NCI-H82 (cell line): ENCODE data around the gene CHN2.

Experiments used
- DNase-seq: peaks from one replicate; lab custom pipeline; 2025; lab: John Stamatoyannopoulos, UW

CHN2 gene

DNA sequence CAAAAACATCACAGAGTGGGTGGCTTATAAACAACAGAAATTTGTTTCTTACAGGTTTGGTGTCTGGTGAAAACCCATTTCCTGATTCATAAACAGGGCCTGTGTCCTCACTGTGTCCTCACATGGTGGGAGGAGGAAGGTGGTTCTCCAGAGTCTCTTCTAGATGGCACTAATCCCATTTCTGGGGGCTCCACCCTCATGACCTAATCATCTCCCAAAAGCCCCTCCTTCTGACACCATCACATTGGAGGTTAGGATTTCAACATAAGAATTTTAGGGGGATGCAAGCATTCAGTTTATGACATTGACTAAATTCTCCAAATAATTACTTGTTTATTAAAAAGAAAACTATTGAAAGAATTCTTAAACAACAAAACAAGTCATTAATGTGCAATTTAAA is 116.0 kb downstream of the CHN2 start:
- peak; percentile 24 for DNase-seq

DNA sequence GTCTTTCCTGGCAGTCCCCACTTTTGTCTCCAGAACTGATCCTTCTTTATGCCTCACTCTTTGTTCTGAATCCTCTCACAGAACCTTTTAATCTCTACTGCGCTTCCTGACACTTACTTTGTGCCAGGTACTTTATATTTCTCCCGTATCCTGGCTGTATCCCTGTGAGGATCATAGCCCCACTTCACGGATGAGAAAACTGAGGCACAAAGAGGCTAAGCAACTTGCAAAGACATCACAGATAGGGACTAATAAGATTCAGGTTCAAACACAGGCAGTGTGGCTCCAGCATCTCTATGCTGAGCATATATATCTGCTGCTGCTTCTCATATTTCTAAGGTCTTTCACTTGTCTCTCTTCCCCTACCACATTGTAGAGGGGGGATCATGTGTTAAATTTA is 116.7 kb downstream of the CHN2 start:
- no peak for DNase-seq

DNA sequence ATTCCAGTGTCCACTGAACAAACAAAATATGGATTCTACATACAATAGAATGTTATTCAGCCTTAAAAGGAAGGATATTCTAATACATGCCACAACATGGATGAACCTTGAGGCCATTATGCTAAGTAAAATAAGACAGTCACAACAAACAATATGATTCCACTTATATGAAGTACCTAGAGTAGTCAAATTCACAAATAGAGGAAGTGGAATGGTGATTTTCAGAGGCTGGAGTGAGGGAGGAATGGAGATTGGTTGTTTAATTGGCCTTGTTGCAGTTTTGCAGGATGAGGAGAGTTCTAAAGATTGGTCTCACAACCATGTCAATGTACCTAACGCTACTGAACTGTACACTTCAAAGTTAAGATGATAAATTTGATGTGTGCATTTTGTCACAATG is 119.6 kb downstream of the CHN2 start:
- DNase-seq: no peak

DNA sequence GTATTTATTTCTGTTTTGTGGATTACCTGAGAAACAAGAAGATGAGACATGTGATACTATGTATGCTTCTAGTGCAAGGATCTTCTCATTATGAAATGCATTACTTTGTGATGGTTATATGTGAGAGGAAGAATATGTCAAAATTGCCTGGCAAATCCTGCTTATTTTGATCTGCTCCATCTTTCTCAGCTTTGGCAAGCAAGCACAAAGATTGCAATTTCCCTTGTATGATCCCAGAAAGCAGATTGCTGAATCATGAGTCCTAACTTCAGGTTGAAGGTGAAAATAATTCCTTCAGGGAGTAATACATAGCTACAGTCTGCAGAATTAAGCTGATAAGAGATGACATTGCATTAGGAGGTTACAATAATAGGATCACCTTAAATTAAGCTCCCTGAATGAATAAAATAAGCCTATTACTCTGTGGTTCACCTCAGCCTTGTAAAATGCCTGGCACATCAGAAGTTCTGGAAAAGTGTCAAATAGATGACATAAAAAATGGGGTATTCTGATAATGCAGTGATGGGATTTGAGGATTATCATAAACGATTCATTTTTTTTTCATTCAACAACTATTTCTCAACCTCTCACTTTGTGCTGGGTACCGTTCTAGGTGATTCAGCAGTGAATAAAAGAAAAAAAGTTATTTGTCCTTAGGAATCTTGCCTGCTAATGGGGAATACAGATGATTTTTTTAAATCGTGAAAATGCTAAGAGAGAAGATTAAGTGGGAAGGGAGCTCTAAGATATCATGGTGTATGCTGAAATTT is 120.7 kb downstream of the CHN2 start:
- DNase-seq: peak; percentile 88

DNA sequence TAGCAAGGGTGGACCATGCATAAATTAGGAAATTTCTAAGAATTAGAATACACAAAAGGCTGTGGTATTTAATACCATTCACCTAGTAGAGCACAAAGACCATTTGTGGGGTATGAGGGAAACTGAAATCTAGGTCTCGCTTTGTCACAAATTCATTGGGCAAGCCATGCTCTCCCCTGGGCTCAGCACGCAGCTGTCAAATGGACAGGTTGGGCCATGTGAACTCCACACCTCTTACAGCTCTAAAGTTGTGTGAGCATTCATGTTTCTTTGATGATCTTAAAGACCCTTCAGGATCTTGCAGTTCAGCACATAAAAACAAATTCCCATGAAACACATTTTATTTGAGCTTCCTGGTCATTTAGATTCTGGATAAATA is 121.3 kb downstream of the CHN2 start:
- peak; percentile 32 for DNase-seq

DNA sequence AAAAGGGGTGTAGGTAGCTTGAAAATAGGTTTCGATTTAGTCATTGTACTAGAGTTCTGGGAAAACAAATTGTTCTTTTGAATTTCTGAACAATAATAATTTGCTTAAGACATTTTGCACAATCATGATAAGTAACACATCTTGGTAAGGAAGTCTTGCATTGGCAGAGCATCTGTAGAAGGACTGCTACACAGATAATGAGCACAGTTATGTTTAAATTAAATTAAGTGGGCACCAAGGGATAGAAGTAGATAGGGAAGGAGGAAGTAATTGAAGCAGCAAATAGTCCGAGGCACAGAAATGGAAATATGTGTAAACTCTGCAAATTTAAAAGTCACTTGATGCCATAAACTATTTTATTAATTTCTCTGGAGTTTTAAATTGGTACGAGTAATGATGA is 122.4 kb downstream of the CHN2 start:
- DNase-seq: no peak

DNA sequence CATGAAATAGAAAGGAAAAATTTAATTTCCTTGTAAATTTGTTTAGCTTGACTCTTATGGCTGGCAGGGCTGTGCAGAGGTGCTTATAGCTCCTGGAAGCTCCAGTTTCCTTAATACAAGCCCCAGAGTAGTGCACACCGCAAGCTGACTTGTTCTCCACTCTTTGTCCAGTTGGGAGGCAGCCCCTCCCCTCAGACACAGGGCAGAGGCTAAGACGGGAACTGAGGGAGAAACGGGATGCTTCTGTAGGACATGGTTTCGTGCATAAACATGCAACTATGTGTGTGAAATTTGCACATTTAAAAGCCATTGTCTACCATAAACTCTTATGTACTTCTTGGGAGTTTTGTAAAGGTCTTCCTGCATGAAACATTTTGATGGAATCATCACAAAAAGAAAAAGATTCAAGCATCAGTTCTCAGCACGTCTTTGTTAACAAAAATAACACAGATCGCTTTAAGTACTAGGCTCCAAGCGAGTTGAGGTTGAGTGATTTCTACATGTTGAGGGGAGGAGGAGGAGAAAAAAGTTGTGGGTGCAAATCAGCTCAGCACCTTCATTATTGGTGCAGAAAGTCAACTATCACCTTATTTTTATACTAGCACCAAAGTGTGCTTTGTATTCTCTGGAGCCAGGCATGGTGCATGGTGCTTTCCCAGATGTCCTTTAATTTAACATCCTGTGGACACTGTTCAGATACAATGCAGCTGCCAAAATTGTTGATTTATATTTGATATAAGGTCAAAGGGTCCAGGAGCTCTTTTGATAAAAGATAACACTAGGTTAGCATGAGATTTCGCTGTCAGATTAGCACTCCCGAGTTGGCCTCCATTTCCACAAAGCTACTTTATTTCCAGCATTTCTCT is 124.5 kb downstream of the CHN2 start:
- DNase-seq: no peak

DNA sequence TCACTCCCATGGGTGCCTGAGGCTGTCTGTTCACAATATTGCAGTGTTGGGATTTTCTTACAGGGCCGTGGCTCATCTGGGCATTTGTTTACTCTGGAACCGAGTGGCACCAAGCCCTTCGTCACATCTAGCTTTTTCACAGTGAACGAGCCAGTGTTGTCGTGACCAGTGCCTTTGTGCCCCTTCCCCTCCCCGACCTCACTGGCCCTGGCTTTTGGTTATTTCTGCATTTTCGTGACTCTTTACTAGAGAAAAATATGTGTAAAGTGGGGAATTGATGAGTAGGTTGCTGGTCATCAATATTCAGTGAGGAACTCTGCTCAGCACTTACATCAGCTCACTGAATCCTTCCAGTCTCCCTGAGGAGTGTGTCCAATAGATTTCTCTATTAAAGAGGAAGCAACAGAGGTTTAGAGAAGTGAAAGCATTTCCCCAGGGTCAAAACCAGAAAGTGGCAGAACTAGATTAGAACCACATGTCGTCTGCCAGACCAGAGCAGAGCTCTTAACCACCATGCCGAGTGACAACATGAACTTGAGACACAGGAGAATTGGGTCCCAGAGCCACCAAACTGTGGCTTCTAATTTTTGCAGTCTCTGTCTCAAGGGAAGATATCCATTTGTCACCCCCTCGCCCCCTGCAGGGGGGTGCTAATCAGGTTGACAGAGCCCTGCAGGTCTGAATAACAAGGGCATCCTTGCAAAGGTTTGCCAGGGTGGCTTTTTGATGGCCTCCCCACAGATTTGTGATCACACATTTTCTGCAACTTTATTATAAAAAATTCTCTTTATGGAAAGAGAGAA is 125.3 kb downstream of the CHN2 start:
- DNase-seq: no peak

DNA sequence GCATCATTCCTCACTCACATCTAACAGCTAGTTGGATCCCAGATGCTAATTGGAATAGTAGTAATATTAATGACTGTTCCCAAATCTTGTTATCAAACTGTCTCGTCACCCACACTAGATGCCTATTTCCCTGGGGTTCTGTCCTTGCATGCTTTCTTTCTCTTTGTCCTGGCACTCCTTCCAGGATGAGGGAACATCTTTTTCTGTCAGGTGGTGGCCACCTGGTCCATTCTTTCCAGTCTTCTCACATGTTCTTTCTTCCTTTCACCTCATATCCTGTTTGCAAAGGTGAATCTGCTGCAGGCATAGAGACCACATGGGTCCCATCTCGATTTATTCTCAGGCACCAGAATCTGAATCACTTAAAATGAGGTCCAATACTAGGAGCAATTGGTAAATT is 126.0 kb downstream of the CHN2 start:
- no peak for DNase-seq

DNA sequence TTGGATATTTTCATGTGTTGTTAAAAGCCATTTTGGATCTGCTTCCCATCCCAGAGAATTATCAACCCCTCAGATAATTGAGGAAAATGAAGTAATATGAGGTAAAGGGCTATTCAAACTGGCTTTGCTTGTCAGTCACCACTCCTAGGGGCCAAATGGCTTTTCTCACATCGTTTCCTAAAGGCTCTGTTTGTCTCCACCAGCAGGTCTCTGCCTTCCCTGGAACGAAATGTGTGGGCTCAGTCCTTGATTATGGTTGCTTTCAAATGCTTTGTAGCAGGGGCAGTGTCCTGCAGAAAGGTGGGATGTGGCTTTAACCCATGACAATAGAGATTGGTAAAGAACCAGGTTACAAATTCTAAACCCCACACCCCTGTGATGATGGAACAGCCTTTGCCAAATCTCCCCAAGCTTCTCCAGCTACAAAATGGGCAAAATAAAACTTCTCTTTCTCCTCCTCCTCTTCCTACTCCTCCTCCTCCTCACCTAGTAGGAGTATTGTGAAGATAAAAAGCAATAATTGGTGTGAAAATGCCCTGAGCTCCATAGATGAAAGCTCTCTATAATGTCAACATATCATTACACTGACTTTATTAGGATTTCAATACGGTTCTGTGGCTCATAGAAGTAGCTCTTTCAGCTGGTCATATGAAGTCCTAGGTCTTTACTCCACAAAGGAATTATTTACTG is 127.6 kb downstream of the CHN2 start:
- no peak for DNase-seq

DNA sequence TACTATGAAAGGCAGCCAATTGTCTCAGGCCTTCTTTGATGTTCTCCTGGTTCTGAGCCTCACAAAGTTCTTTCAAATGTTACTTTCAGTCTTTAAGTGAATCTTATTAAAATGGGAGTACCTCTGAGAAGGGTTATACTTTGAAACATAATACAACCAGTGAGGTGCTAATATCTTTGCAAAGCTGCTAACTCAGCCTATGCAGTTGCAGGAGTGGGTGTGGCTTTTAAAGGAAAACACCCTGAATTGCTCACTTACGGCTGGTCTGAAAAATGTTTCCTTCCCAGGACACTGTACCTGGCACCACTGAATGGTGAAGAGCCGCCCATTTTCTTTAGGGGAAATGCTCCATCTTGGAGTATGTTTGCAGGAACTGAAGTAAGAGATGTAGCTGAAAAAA is 130.9 kb downstream of the CHN2 start:
- DNase-seq: no peak

DNA sequence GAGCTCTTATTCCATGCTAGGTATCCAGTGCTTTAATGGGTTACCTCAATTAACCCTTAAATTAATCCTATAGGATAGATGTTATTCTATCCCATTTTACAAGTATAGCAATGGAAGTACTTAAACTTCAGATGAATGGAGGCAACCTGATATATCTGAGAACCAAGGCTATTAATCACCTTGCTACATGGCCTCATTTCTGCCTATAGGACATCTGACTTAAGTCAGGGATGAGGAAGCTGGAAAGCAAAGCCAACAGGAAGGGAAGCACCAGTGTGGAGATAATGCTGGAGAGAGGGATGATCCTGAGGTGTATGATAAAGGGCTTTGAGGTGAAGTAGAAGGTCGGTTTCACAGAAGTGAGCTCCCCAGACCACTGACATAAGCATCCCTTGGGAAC is 132.3 kb downstream of the CHN2 start:
- no peak for DNase-seq

DNA sequence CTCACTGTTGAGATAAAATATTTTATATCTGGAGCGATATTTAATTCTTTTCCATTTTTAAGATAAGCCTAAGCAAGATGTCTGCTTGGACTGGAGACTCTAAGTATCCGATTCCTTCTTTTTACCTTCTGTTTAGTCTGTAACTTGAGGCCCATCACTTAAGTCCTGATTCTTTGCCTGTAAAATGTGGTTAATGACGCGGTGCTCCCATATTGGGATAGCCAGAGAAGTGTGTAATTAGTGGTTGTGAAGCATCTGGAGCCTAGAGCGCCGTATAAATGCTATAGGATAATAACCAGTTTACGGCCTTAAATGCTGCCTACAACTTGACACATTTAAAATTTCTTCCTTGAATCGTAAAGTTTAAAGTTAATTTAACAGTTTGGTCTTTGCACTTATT is 132.9 kb downstream of the CHN2 start:
- no peak for DNase-seq

DNA sequence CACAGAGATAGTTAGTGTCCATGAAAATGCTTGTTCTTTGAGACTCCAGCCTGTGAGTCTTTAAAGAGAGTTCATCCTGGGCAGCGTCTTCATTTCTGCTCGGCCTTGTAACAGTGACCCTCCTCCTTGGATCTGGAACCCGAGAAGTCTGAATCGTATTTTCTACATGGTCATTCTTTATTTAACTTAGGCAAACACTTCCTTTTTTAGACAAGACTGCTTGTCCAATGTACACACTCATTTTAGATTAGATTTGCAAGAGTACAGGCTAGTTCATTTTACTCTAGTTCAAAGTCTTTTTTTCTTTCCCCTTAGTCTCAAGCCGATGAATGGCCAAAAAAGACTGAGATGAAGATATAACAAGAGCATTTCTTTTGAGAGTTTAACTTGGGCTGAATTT is 133.5 kb downstream of the CHN2 start:
- DNase-seq: no peak

DNA sequence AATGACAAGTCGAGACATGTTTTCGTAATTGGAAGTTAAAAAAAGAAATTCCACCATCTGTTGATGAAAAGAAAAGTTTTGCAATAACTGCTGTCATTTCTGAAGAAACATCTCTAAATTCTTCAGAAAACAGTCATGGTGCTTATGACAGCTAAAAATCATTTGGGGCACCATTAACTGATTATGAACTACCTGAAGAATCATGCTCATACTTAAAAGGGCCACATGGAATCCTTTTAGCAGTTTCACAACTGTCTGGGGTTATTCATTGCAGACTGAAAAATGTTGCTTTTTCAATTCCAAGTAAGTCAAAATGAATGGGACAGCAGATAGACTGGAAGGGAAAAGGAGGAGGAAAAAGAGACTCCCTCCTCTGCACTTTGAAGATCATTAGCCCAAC is 134.2 kb downstream of the CHN2 start:
- DNase-seq: no peak

DNA sequence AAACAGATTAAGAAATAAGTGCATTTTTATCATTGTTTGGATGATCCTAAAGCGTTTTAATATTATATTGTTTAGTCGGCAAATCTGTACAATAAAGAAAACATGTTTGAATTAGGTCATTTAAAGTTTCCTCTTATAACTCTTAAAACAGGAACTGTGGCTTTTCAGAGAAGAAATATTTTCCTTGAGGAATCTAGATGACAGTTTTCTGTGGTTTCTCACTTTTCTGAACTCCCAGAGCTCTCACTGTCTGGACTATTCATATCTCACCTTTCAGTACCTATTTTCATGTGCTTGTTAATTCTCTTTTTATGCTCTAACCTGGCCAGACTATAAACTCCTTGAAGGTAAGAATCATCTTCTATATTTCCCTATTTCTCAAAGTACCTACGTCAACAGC is 135.1 kb downstream of the CHN2 start:
- no peak for DNase-seq

DNA sequence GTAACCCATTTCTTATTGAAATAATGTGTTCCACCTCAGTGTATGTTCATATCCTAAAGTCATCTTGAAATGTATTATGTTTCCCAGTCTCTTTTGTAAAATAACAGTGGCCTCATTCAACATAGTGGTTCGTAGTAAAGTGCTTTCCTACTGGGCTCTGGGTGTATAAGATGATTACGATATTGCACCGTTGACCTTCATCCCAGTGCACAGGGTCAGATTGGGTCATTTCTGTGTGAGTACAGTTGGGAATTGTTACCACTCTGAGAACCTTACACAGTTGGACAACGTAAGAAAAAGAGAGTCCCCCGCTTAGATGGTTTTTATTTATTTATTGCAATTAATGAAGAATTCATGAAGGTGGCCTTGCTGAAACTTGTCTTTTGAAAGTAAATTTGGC is 135.6 kb downstream of the CHN2 start:
- no peak for DNase-seq

DNA sequence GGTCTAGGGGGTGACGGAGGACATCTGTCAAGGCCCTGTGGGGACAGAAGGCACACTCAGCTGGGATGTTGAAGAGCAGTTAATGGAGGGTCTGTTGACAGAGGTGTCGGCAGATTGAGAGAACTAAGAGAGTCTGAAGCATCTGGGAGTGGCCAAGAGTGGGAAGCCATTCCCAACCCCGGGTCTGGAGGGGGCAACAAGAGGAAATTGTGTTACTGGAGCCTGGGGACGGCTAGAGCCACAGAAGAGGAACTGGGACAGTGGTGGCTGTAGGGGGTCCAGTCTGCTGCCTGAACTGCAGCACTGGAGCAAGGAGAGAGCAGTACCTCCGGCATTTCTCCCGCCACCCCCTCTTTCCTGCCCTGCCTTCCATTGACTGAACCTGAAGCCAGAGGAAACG is 136.6 kb downstream of the CHN2 start:
- peak; percentile 25 for DNase-seq

DNA sequence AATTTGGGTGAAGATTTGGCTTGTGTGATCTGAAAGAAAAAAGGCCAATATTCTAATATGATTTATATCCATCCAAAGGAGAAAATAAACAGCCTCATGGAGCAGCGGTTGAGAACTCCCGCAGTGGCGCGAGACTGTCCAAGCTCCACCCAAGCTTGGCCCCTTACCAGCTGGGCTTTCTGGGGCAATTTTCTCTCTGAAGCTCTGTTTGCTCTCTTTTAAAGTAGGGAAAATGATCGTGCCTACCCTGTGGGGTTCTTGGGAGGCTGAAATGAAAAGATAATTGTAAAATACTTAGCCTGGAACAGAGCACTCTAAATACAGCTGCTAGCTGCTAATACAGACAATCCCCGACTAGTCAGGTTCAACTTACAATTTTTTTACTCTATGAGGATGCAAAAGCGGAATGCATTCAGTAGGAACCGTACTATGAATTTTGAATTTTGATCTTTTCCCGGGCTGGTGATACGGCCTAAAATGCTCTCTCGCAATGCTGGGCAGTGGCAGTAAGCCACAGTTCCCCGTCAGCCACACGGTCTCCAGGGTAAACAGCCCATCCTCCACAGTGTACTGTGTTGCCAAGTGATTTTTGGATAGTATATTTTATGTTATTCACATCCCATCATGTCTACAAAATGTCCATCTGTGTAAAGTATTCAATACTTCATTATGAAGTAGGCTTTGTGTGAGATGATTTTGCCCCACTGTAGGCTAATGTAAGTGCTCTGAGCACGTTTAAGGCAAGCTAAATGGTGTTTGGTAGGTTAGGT is 137.7 kb downstream of the CHN2 start:
- no peak for DNase-seq

DNA sequence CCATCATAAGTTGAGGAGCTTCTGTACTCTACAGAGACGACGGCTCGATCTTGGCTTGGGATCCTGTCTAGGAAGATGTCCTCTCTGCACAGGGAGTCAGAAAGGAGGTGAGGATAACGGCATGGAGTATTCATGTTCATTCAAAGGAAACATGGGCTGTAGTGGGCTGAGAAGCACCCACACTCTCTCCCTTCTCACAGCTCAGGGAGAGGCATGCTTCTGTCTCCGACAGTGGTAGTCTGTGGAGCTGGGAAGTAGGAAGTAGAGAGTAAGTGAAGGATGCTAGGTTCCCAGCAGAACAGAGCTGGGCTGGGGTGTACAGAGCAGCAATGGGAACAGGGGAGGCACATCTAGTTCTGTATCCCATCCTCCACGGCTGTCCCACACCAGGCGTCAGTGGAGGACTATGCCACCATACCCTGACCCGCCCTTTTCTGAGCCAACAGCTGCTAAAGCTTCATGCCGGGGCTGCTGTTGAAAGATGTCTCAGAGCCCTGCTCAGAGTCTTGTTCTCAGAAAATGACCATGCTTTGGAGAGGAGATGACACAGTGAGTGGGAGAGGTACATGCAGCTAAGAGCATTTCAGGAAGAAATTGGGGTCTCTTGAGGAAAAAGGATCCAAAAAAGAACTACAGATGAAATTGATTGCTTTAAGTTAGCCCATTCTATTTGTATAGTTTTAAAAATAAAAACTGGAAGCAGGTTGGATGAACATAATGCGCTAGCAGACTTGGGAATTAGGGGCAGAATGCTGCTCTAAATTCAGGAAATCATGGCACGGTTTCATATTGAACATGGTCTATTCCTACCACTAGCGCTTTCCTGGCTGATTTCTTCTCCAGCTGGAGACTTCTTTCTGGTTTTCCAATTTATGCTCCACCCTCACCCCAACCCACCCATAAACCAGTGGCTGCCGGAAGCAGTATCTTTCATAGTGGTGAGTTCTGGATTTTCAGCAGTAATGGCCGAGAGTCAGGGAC is 138.6 kb downstream of the CHN2 start:
- DNase-seq: no peak
